Adrenal gland (tissue), 5 donors: ENCODE results near the gene SERPIND1.

ENCODE experiments used
- POLR2A ChIP-seq, 2 donors: fragments of 450-650 bp; IDR thresholded peaks; one replicate each; pipeline ENCODE4 v1.6.1; 2017; ENCODE audit warnings: antibody characterized with exemption in 2 of 2, mild to moderate bottlenecking in 2 of 2, moderate library complexity in 1 of 2
- TF ChIP-seq, protein P1 (sequence below), 6 experiments: fragments of 450-650 bp in 4 of 6; fragments of 200-600 bp in 2 of 6; sonication (generic) in 1 of 6; IDR thresholded peaks; 1 replicate in 5 of 6; 2 replicates in 1 of 6; pipeline versions ENCODE4 v1.5.1 to v1.8.0; 2016 to 2021; ENCODE audit warnings: antibody characterized with exemption in 6 of 6, mild to moderate bottlenecking in 2 of 6, moderate library complexity in 1 of 6
- donor health status: DM: no; HTN: no; CAD: no.

GRCh38 chr22:20822240-20822639, 48.3 kb downstream of the SERPIND1 start:
- TF ChIP-seq, protein P1, sequence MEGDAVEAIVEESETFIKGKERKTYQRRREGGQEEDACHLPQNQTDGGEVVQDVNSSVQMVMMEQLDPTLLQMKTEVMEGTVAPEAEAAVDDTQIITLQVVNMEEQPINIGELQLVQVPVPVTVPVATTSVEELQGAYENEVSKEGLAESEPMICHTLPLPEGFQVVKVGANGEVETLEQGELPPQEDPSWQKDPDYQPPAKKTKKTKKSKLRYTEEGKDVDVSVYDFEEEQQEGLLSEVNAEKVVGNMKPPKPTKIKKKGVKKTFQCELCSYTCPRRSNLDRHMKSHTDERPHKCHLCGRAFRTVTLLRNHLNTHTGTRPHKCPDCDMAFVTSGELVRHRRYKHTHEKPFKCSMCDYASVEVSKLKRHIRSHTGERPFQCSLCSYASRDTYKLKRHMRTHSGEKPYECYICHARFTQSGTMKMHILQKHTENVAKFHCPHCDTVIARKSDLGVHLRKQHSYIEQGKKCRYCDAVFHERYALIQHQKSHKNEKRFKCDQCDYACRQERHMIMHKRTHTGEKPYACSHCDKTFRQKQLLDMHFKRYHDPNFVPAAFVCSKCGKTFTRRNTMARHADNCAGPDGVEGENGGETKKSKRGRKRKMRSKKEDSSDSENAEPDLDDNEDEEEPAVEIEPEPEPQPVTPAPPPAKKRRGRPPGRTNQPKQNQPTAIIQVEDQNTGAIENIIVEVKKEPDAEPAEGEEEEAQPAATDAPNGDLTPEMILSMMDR (IDR thresholded peaks at IDR 0.05): no peak
- no peak for TF ChIP-seq POLR2A (IDR thresholded peaks at IDR 0.05)
